Nephron progenitor cell (in vitro differentiated cells): Measurements from ENCODE around the gene DCTD.

Source experiments
- DNase-seq: peaks from one replicate; pipeline ENCODE4 v3.0.0; 2021
- H3K27ac Mint-ChIP-seq: 2 replicates; pipeline ENCODE4 v1.8.0; 2021; ENCODE audit warnings: mild to moderate bottlenecking, moderate library complexity, mixed read lengths
- H3K27me3 Mint-ChIP-seq: 2 replicates; pipeline ENCODE4 v1.8.0; 2021; ENCODE audit warnings: mild to moderate bottlenecking, low read depth, mixed read lengths; ENCODE audit not compliant: poor library complexity
- H3K36me3 Mint-ChIP-seq: 2 replicates; pipeline ENCODE4 v1.8.0; 2021; ENCODE audit warnings: low read depth, mixed read lengths
- H3K4me1 Mint-ChIP-seq: 2 replicates; pipeline ENCODE4 v1.8.0; 2021; ENCODE audit warnings: mixed read lengths
- H3K4me3 Mint-ChIP-seq: 2 replicates; pipeline ENCODE4 v1.8.0; 2021; ENCODE audit warnings: mild to moderate bottlenecking, moderate library complexity, mixed read lengths
- H3K9me3 Mint-ChIP-seq: 2 replicates; pipeline ENCODE4 v1.8.0; 2021; ENCODE audit warnings: mild to moderate bottlenecking, moderate library complexity, mixed read lengths
- TF ChIP-seq, protein P1 (sequence below): fragments of 200-600 bp; sonication (generic); IDR thresholded peaks from 2 replicates; pipeline ENCODE4 v1.5.0; 2021; ENCODE audit warnings: antibody characterized with exemption

The DCTD gene

GRCh38 chr4:182939680-182940079 lies 22.5 kb upstream of the DCTD start:
- no peak overlapping the region for H3K4me3 Mint-ChIP-seq
- no peaks in the 10 kb centered on the region for H3K36me3 Mint-ChIP-seq
- DNase-seq = no peak
- H3K4me1 Mint-ChIP-seq = no peaks in the 10 kb centered on the region
- peaks cover 31% of the 10 kb centered on the region for H3K27me3 Mint-ChIP-seq
- TF ChIP-seq, protein P1, sequence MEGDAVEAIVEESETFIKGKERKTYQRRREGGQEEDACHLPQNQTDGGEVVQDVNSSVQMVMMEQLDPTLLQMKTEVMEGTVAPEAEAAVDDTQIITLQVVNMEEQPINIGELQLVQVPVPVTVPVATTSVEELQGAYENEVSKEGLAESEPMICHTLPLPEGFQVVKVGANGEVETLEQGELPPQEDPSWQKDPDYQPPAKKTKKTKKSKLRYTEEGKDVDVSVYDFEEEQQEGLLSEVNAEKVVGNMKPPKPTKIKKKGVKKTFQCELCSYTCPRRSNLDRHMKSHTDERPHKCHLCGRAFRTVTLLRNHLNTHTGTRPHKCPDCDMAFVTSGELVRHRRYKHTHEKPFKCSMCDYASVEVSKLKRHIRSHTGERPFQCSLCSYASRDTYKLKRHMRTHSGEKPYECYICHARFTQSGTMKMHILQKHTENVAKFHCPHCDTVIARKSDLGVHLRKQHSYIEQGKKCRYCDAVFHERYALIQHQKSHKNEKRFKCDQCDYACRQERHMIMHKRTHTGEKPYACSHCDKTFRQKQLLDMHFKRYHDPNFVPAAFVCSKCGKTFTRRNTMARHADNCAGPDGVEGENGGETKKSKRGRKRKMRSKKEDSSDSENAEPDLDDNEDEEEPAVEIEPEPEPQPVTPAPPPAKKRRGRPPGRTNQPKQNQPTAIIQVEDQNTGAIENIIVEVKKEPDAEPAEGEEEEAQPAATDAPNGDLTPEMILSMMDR = no peak
- no peak overlapping the region for H3K27ac Mint-ChIP-seq
- peaks cover 5% of the 10 kb centered on the region for H3K9me3 Mint-ChIP-seq

DNA sequence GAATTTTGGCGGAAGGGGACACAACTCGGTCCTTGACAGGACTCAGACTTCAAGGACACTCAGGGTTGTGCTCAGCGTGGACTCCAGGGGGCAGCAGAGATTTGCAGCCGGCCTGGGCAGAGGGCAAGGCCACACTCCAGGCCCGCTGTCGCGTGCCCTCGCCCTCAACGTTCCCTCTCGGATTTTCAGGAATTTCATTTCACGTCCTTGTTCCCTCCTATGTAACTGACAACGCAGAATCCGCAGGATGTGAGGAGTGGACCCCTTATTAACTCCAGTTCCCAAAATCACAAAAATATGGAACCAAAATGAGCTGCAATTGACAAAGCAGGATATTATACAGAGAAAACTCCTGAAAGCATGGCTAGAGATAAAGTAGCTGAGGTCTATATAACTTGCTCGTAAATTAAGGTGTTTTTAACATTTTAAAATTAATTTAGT lies 21.0 kb upstream of the DCTD start:
- TF ChIP-seq, protein P1 = peak; percentile 89
- peak; percentile 83 for DNase-seq
- Mint-ChIP-seq H3K27me3 (peaks cover 22% of the 10 kb centered on the region), H3K36me3 (no peaks in the 10 kb centered on the region), H3K9me3 (peaks cover 5% of the 10 kb centered on the region), H3K27ac (no peak overlapping the region), H3K4me3 (no peak overlapping the region), H3K4me1 (no peaks in the 10 kb centered on the region)

DNA sequence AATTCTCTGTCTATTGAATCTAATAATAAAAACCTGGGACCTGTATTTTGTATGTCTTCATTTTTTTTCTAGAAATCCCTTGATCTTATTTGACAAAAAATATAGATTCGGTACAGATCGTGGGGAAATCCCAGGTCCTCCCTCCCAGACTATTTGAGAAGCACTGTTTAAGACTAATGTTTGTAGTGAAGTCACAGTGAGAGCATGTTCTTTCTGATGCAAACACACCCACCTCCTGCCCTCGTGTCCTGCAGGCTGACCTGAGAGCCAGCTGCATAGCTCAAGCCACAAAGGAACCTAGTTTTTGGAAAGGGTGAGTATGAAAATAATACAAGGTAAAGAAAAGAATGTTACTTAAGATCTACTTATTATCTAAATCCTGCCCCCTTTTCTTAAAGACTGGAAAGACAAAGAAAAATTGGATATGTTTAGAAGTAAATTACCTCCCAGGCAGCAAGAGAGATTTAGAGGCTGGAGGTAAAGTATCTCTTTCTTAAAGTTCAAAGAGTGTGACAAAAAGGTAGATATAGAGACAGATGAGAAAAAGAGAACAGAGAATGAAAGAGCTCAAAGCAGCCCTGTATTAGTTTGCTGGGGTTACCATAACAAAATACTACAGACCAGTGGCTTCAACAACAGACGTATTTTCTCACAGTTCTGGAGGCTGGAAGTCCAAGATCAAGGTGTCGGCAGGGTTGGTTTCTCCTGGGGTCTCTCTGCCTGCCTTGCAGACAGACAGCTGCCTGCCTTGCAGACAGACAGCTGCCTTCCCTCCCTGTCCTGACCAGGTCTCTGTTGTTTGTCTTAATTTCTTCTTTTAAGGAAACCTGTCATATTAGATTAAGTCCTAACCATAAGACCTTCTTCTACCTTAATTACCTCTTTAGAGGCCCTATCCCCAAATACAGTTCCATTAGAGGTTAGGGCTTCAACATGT lies 20.4 kb upstream of the DCTD start:
- TF ChIP-seq, protein P1 = no peak
- no peak for DNase-seq
- H3K4me1 Mint-ChIP-seq = no peaks in the 10 kb centered on the region
- H3K27me3 Mint-ChIP-seq = peaks cover 19% of the 10 kb centered on the region
- H3K27ac Mint-ChIP-seq = no peak overlapping the region
- H3K36me3 Mint-ChIP-seq = no peaks in the 10 kb centered on the region
- no peak overlapping the region for H3K4me3 Mint-ChIP-seq
- peaks cover 5% of the 10 kb centered on the region for H3K9me3 Mint-ChIP-seq

DNA sequence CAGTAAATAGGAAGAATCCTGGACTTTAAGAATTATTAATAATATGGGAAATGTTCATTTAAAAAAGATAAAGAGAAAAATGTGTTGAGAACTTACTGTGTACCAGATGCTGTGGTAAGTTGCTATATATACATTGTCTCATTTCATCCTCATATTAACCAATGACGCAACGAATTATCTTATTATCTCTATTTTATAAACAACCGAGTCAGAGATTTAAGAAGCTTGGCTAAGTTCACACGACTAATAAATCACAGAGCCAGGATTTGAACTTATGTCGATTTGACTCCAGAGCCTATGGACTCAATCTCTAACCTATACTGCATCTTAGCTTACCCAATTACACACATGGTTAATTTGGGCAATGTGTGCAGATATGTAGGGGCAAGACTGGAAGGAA lies 15.5 kb upstream of the DCTD start:
- H3K36me3 Mint-ChIP-seq = no peaks in the 10 kb centered on the region
- no peak for DNase-seq
- H3K27ac Mint-ChIP-seq = no peak overlapping the region
- no peak overlapping the region for H3K4me3 Mint-ChIP-seq
- TF ChIP-seq, protein P1 = no peak
- H3K4me1 Mint-ChIP-seq = peaks cover 4% of the 10 kb centered on the region
- no peaks in the 10 kb centered on the region for H3K9me3 Mint-ChIP-seq
- peaks cover 7% of the 10 kb centered on the region for H3K27me3 Mint-ChIP-seq

DNA sequence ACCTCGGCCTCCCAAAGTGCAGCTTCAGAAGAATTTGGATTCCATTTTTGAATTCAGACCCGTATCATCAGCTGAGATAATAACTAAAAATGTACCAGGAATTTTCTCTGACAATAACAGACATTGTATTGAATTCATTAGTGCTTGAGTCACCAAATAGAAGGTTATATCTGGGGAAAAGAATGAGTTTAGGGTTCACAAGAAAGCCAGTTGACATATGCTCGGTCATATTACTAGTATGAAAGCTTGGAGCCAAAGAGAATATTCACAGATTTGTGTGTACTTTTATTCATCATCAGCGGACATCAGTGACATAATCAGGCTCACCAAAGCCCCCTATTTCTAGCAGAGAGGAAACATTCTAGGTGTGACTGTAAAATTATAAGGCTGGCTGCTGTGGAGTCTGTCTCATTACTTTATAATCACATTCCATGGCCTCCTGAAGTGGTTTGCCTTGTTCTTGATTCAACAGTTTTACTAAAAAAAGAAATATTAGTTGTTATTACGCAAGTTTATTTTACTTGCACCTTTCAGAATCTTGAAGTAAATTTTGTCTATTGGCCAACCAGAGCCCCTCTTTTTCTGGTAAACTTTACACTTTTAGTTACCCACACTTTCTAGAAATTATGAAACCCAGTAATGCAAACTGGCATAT lies 14.6 kb upstream of the DCTD start:
- peaks cover 4% of the 10 kb centered on the region for H3K4me1 Mint-ChIP-seq
- H3K4me3 Mint-ChIP-seq = no peak overlapping the region
- TF ChIP-seq, protein P1 = no peak
- no peaks in the 10 kb centered on the region for H3K36me3 Mint-ChIP-seq
- H3K9me3 Mint-ChIP-seq = no peaks in the 10 kb centered on the region
- H3K27me3 Mint-ChIP-seq = peaks cover 10% of the 10 kb centered on the region
- no peak overlapping the region for H3K27ac Mint-ChIP-seq
- DNase-seq = no peak
